Measurements from ENCODE around the gene ELAVL1.
"Not testable (repeated sequence)": the region's sequence is repeated elsewhere in the genome, so short reads cannot be mapped to it uniquely, and the experiment has no call there.

The ELAVL1 gene

DNA sequence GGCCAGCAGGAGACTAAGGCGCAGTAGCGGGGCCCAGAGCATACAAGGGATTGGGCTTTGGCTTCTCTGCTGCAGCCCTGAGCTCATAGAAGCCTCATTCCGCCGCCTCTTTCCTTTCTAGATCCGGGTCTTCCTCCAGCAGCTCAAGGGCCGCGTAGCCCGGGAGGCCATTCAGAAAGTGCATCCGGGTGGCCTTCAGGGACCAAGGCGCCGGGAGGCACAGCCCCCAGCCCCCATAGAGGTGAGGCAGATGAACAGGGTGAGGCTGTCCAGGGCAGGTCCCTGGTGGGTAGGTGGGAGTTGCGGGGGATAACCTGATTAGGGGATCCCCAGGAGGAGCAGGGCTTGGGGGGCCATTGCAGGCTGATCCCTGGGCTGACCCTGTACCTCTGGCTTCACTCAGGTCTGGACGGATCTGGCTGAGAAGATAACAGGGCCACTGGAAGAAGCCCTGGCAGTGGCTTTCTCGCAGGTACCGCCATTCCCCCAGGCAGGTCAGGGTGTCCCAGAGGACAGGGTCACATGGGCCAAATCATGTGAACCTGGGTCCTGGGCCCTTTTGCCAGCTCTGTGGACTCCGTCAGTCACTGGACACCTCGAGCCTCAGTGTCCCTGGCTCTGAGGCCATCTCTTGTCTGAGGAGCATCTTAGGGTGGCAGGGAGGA lies 84.0 kb downstream of the ELAVL1 start:
- DNase-seq (ENCODE audit: low read depth), result no peak

DNA sequence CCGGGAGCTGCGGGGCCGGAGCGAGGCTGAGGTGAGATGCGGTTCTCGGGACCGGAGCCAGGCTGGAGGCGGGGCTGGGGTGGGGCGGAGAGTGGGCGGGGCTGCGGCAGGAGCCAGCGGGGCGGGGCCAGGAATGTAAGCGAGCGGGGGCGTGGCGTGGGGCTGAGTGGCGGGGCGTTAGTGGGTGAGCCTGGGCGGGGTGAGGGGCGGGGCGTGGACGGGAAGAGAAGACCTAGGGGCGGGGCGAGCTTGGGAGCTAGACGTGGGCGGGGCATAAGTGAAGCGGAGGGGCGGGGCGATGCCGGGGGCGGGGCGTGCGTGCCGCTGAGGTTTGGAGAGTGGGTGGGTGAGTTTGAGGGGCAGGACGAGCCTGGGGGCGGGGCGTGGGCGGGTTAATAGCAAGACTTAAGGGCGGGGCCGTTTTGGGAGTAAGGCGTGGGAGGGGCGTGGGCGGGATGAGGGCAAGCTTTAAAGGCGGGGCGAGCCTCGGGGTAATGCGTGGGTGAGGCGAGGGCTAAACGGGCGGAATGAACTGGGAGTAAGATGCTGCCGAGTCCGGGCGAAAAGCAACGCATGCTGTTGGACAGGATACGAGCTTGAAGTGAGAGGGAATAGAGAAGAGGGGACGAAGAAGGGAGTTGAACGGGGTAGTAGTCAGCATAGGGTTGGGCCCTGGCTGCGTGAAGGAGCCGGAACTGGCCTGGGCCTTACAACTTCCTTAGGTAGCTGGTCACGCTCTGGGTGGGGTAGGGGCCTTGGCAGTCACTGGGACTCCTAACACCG lies 84.7 kb downstream of the ELAVL1 start:
- DNase-seq (ENCODE audit: low read depth), result peak; percentile 96

DNA sequence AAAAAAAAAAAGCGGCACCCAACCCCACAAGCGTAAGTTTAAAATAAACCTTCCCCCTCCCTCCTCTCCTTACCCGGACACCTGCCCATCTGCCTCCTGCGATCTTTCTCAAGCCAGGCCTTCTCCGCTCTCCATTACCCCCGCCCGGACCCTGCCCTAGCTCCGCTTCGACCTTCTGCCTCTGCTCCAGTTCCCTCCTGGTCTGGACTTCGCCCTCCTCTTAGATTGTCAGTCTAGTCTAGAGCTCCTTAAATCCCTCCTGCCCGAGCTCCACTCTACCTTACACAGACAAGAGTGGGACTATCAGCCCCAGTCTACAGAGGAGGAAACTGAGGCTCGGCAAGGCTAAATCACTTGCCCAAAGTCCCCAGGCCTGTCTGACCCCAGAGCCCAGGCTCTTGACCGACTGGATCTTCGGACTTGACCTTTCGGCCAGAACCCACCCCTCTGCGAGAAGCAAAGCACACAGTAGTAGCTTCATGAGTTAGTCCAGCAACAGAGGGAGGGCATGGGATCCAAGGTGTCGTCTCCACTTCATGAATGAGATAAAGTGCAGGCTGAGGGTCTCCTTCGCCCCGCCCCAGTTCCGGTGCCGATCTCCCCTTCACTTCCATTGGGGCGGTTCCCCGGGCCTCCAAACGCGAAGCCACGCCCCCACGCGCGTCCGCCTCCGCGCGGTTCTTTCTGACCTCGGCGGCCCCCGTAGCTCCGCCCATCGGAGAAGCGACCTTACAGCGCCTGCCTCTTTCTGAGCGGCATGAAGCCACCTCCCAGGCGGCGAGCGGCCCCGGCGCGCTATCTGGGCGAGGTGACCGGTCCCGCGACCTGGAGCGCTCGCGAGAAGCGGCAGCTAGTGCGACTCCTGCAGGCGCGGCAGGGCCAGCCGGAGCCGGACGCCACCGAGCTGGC lies 85.6 kb downstream of the ELAVL1 start, which contains the start of gene SNAPC2:
Gene SNAPC2 (plus strand): TSS at position 729 of the 909 bp plus-strand sequence. CDS start 29 bp downstream, at position 758.
- DNase-seq (ENCODE audit: low read depth), result peak; percentile 94

DNA sequence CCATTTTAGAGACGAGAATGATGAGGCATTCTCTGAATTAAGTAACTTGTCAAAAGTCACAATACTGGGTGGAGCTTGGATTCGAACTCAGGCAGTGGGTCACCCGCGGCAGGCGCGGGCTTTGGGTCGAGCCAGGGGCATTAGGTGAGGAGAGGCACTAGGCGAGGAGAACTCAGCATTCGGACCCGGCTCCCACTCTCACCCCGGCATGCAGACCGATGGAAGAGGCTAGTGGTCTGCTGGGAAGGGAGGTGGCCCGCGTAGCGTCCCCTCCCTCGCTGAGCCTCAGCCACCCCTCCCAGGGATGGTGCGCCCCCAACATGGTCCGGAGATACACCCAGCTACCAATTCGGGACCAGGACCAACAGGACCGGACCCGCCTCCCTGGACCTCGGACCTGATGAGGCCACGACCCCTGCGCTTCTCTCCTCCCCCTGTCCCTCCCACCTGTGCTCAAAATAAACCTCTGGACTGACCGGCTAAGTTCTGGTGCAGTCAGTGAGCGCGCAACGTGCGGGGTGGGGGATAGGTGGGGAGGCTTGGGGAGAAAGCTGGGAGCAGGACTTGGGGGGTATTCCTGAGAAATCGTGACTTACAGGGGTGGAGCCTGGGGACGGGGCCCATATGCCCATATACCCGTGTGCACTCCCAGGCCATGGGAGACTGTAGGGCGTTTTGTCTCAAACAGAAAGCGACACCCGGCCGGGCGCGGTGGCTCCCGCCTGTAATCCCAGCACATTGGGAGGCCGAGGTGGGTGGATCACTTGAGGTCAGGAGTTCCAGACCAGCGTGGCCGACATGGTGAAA lies 86.6 kb downstream of the ELAVL1 start:
- DNase-seq (ENCODE audit: low read depth), result no peak

DNA sequence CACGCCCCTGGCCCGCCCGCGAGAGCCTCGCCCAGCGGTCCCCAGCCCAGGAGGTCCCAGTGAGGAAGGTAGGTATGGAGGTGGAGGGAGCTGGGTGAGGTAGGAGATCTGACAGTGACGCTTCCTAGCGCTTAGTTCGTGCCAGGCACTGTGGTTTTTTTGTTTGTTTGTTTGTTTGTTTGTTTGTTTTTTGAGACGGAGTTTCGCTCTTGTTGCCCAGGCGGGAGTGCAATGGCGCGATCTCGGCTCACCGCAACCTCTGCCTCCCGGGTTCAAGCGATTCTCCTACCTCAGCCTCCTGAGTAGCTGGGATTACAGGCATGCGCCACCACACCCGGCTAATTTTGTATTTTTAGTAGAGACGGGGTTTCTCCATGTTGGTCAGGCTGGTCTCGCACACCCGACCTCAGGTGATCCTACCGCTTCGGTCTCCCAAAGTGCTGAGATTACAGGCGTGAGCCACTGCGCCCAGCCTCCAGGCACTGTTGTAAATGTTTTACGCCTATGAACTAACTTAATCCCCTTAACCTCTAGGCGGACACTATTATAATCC lies 87.3 kb downstream of the ELAVL1 start:
- DNase-seq (ENCODE audit: low read depth), result not testable (repeated sequence)

DNA sequence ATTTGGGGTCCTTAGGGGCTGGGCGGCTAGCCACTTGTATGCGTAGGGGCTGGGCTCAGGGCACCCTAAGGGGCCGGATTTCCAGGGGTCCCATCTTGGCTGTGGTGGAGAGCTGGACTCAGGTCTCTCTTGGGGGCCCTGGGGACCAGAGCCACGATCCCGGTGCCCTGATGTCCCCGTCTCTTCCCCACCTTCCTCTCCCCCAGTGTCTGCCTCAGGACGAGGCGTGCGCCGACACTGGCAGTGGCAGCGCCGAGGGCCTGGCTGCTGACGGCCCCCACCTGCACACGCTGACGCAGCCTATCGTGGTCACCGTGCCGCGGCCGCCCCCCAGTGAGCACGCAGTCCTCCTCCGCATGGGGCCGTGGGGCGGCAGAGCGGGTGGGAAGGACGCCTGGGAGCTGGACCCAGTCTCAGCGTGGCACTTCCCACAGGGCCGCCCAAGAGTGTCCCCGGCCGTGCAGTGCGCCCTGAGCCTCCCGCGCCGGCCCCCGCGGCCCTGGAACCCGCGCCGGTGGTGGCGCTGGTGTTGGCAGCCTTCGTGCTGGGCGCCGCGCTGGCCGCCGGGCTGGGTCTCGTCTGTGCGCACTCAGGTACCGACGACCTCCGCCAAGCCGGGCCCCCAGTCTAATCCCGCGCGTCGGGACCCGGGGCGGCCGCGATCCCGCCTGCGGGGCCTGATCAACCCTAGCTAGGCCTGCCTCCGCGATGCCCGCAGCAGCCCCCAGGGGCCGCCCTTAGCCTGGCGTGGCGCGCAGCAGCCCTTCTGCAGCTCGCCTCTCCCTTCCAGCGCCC lies 88.0 kb downstream of the ELAVL1 start:
- peak; percentile 64 for DNase-seq (ENCODE audit: low read depth)

DNA sequence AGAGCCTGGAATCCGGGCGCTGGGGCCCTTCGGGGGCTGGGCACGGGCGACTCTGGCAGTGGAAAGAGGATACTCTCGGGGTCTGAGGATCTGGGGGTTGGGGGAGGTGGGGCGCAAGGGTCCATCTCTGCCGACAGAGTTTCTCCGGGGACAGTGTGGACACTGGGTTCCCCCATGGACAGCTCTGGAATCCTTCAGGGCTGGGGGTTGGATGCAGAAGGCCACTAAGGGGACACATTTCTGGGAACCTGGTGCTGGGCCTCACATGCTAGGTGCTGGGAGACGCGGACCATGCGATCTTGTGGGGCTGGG lies 88.5 kb downstream of the ELAVL1 start:
- no peak for DNase-seq (ENCODE audit: low read depth)

DNA sequence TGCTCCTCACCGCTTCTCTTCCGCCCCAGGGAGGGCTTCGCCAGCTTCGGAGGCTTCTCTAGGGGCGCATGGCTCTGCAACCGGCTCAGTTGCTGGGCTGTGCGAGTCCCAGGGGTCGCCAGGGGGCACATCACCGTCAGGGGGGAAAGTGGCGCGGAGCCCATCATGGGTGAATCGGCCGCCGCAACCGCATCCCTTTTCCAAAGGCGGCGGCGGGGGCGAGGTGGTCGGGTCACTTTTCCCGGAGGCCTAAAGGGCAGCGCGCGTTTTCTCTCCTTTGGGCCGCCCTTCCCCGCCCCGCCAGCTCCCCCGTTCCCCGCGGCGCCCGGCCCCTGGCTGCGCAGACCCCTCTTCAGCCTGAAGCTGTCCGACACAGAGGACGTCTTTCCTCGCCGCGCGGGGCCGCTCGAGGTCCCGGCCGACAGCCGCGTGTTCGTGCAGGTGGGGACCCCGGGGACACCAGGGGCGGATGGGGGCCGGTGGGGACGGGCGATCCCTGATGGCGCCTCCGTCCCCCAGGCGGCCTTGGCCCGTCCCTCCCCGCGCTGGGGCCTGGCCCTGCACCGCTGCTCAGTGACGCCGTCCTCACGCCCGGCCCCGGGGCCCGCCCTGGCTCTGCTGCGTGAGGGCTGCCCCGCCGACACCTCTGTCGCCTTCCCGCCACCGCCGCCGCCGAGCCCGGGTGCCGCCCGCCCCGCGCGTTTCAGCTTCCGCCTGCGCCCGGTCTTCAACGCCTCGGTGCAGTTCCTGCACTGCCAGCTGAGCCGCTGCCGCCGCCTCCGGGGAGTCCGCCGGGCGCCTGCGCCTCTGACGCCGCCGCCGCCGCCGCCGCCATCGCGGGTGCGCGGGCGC lies 89.1 kb downstream of the ELAVL1 start:
- DNase-seq (ENCODE audit: low read depth), result no peak

DNA sequence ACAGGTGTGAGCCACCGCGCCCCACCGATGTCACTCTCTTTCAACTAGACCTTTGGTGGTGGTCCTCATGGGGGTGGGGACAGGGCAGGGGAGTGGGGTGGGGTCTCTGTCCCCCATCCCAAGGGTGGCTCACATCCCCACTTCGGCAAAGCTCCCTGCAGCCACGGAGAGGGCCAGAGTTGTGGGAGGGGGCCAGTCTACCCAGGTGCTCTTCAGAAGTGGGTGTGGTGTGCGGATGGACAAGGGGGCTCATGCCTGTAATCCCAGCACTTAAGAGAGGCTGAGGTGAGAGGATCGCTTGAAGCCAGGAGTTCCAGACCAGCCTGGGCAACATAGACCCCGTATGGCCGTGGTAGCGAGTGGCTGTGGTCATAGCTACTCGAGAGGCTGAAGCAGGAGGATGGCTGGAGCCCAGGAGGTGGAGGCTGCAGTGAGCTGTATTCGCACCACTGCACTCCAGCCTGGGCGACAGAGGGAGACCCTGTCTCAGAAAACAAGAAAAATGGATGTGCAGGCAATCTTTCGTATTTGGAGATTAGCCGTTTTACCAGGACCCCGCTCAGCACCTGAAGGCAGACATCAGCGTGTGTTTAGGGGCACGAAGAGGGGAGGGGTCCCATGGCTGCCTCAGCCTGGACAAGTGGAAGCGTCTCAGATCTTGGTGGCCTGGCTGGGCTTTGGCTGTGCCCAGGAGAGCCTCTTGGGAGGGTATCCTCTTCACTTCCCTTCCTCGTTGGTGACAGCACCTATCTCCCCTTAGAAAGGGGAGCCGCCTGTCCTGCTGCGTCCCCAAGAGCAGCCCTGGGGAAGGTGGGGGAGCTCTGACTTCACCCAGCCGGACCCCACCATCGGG lies 90.0 kb downstream of the ELAVL1 start:
- DNase-seq (ENCODE audit: low read depth), result no peak

DNA sequence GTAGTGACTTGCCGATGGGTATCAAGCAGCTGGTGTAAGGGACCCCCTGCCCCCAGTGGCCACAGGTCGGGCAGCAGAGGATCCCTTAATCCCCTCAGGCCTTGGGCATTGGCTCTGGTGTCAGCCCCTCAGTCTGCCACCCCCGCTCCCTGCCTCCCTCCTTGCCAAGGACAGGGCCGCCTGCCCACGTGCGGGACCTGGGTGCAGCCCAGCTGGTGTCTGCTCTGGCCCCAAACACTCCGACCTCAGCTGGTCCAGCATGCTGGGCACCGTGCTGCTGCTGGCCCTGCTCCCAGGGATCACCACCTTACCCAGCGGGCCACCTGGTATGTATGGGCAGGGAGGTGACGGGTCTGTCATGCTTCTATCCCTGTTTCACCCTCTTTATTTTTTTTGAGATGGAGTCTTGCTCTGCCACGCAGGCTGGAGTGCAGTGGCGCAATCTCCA lies 90.8 kb downstream of the ELAVL1 start, which contains the start of gene TGFBR3L:
Gene TGFBR3L (plus strand): TSS at position 233 of the 448 bp plus-strand sequence.
- no peak for DNase-seq (ENCODE audit: low read depth)

DNA sequence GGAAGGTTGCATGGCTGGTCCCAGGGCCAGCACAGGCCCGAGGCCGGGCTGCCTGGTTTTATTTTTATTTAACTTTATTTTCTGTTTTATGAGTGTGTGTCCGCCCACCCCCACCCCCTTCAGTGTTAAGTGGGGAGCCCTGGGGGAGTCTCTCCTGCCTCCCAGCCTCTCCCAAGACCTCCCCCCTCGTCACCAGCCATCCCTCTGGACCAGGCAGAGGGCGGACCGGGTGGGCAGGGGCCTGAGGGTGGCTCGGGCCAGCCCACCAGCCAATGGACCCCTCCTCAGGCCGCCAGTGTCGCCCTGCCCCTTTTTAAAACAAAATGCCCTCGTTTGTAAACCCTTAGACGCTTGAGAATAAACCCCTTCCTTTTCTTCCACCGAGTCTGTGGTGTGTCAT lies 91.3 kb downstream of the ELAVL1 start:
- DNase-seq (ENCODE audit: low read depth), result no peak

DNA sequence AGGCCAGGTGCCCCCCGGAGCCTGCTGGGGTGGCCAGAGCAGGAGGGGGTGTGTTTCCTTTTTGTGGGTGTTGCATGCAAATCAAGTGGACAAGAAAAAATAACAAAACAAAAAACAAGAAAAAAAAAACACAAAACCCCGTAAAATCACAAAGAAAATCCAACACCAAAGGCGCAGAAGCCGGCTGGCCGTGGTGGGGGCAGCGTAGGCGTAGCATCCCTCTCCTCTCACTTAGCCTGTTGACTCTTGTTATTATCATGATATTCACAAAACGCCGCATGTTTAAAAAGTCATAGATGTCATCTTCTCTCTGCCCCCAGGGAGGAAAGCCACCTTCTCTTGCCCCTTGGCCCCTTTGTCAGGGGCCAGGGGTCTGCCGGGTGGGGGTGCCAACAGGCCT lies 91.8 kb downstream of the ELAVL1 start:
- no peak for DNase-seq (ENCODE audit: low read depth)

DNA sequence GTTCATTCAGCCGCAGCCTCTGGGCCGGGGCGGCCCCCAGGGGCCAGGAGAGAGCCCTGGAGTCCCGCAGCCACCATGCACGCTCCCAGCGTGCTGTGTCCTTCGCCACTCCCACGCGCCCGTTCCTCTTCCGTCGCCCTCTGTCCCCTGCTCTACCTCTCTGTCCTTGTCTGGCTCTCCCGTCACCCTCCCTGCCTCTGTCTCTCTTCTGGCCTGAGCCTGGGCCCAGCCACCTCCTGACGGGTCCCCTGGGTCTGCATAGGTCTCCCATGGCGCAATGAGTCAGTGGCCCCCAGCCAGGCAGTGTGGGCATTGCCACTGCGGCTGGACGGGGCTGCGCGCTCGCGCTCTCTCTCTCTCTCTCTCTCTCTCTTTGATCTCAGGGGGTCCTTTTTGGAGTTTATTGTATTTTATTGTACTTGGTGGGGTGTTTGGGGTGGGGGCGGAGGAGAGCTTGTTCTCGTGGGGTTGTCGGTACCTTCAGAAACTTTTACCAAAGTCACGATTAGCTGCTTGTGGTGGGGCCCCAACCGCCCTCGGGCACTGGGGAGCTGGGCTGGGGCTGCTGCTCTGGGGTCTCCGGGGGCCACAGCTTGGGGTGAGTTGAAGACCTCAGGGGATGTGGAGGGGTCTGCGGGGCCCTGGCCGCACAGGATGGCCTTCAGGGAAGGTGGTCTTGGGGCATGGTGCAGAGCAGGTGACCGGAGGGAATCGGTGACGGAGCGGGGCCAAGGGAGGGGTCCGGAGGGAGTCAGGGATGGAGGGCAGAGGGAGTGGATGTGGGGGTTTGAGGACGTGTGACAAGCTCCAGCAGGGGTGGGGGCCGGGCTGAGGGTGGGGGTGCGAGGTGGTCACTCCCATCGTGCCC lies 92.5 kb downstream of the ELAVL1 start:
- DNase-seq (ENCODE audit: low read depth), result no peak

DNA sequence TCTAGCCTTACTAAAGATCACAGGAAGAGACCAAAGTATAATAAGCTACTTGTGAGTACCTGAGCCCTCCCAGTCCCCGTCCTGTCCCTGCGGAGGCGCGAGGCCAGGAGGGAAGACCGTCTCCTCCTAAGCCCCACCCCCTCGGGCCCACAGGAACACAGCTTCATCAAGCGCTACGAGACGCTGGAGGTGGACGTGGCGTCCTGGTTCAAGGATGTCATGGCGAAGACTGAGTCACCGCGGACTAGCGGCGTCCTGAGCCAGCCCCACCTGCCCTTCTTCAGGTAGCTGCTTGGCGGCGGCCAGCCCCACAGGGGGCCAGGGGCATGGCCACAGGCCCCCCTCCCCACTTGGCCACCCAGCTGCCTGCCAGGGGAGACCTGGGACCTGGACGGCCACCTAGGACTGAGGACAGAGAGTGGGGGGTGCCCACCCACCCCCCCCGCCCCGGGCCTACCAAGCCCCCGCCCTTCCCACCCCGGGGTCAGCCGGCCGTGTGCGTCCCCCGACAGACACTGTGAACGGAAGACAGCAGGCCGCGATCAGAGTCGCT lies 93.2 kb downstream of the ELAVL1 start:
- DNase-seq (ENCODE audit: low read depth), result no peak

DNA sequence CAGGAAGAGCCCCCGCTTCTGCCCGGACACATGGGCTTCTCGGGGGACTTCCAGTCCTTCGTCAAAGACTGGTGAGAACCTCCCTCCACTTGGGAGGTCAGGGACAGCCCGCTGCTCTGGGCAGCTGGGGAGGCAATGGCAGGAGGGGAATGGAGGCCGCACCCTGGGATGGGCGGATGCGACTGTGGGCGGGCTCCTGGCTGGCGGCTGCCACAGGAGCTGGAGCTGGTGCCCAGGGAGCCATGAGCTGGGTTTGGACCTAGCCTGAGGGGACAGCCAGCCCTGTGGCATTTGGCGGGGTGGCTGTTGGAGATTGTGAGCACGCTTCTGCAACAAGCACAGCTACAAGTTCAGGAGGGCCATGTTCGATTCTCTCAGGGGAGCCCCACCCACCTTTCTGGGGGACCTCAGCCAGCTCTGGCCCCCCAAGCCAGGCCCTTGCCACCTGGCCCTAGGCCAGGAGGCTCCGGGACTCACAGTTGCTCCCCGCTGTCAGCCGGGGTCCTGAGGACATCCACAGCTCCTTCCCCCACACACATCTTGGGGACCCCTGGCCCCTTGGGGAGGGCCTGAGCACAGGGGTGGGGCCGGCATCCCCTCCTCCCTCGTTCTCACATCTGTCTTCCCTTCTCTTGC lies 93.8 kb downstream of the ELAVL1 start:
- DNase-seq (ENCODE audit: low read depth), result no peak

DNA sequence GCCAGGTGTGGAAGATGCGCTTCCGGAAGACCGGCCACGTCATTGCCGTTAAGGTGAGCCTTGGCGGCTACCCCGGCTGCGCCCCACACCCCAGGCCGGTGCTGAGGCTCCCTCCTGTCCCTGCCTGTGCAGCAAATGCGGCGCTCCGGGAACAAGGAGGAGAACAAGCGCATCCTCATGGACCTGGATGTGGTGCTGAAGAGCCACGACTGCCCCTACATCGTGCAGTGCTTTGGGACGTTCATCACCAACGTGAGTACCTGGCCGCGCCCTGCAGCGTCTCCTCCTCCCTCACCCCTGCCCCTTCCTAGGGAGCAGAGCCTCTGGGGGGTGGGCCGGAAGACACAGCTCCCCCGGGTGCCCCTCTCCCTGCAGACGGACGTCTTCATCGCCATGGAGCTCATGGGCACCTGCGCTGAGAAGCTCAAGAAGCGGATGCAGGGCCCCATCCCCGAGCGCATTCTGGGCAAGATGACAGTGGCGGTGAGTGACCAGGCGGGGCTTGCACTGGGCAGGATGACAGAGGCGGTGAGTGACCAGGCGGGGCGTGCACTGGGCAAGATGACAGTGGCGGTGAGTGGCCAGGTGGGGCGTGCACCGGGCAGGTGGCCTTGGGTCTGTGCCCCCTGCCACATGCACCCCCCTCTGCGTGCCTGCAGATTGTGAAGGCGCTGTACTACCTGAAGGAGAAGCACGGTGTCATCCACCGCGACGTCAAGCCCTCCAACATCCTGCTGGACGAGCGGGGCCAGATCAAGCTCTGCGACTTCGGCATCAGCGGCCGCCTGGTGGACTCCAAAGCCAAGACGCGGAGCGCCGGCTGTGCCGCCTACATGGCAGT lies 94.9 kb downstream of the ELAVL1 start:
- no peak for DNase-seq (ENCODE audit: low read depth)

Measured in iris pigment epithelial cell (primary cell).